ENCODE results near the gene KDM2A.
"Not testable (repeated sequence)": the region's sequence is repeated elsewhere in the genome, so short reads cannot be mapped to it uniquely, and the experiment has no call there.

KDM2A gene

GRCh38 chr11:67118181-67118766 is 789 bp upstream of the KDM2A start:
- peak; percentile 36 to 38 for DNase-seq

- peak in 1 of 2 experiments; percentile 13 for DNase-seq
Observed at GRCh38 chr11:67119585-67120391, 725 bp downstream of the KDM2A start.

DNA sequence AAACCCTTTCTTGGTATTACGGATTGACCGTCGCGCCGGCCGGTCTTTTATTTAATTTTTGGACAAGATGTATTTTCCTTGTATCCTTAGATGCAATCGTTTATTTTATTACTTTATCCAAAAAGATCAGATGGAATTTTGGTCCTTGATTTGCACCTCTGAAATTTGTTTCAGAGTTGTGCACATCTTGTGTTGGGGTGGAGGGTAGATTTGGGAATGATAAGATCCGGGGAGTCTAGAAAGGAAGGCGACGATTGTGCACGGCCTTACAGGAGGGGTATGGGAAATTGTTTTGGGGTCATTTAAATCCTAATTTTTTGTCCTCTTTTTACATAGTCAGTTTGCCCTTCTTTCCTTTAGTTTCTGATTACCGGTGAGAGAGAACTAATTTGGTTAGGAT is 1.4 kb downstream of the KDM2A start:
- DNase-seq, result no peak

GRCh38 chr11:67120881-67121710 is 2.0 kb downstream of the KDM2A start:
- DNase-seq, result no peak

- not testable (repeated sequence) for DNase-seq
Observed at GRCh38 chr11:67123801-67124200, 4.7 kb downstream of the KDM2A start.

DNA sequence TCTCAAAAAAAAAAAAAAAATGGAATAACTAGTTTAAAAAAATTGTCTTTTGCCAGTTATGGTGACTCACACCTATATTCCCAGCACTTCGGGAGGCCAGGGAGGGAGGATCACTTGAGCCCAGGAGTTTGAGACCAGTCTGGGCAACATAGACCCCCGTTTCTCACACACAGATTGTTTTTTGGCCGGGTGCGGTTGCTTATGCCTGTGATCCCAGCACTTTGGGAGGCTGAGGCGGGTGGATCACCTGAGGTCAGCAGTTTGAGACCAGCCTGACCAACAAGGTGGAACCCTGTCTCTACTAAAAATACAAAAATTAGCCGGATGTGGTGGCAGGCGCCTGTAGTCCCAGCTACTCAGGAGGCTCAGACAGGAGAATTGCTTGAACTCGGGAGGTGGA is 7.2 kb downstream of the KDM2A start:
- not testable (repeated sequence) for DNase-seq

- DNase-seq, result no peak
Observed at GRCh38 chr11:67126986-67127385, 7.9 kb downstream of the KDM2A start.

- DNase-seq, result not testable (repeated sequence)
Observed at GRCh38 chr11:67130861-67131260, 11.8 kb downstream of the KDM2A start.

DNA sequence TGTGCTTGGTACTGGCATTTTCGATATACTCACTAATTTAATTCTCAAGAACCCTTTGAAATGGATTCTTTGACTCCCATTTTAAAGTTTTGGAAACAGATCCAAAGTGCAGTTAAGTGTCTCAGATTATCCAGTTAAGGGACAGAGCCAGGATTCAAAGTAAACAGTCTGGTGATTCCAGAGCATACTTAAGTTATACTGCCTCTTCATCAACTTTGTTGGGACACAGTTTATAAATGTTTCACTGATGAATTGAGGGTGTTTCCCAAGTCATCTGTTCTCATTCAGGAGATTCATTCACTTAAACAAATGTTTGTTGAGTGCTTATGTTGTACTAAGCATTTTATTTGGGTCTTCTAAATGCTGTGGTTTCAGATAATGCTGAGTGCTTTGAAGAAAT is 17.1 kb downstream of the KDM2A start:
- DNase-seq, result no peak

DNA sequence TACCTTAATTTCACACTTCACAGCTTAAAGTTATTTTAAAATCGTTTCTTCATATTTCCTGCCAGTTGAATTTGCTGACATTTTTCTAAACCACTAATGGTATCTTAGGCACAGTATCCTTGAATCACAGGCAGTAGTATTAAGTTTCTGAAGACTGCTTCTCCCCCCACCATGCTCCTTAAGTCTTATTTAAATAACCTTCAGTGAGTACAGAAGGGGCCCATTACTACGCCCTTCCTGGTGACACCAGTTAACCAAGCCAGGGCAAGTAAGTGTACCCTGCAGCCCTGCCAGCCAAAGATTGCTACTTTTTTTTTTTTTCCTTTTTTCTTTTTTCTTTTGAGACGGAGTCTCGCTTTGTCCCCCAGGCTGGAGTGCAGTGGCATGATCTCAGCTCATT is 19.9 kb downstream of the KDM2A start:
- no peak for DNase-seq

DNA sequence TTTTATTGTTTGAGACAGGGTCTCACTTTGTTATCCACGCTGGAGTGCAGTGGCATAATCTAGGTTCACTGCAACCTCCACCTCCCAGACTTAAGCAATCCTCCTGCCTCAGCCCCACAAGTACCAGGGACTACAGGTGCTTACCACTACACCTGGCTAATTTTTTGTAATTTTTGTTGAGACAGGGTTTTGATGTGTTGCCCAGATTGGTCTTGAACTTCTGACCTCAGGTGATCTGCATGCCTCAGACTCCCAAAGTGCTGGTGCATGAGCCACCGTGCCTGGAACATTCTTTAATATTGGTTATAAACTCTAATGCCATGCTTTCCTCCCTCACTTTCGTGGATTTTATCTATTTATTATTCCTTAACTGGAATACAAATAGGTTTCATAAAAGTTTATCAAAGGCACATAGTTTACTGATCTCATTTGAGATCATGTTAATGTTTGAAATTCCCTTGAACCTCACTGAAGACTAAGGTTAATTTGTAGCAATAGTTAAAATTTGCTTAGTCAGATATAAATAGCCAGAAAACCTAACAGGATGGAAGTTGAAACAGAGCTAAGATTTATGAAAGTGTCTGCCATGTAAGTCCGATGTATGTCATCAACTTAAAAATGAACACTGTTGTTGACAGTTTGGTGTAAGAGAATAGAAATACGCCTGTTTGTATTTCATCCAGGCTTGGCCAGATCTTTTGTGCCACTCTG is 27.6 kb downstream of the KDM2A start:
- no peak for DNase-seq

GRCh38 chr11:67153971-67154370 is 34.9 kb downstream of the KDM2A start:
- no peak for DNase-seq

- no peak for DNase-seq
Observed at GRCh38 chr11:67154726-67155125, 35.7 kb downstream of the KDM2A start.

DNA sequence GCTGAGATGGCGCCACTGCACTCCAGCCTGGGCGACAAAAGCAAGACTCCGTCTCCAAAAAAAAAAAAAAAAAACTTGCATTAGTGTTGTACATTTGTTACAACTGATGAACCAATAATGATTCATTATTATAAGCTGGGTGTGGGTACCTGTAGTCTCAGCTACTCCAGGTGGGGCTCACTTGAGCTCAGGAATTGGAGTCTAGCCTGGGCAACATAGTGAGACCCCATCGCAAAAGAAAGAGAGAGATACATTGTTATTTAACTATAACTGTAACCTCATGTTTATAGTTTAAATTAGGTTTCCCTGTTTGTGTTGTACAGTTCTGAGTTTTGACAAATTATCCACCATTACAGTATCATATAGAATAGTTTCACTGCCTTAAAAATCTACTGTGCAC is 38.6 kb downstream of the KDM2A start:
- DNase-seq, result no peak

- DNase-seq, result no peak
Observed at GRCh38 chr11:67158221-67158620, 39.2 kb downstream of the KDM2A start.

- no peak for DNase-seq
Observed at GRCh38 chr11:67160045-67160444, 41.0 kb downstream of the KDM2A start.

DNA sequence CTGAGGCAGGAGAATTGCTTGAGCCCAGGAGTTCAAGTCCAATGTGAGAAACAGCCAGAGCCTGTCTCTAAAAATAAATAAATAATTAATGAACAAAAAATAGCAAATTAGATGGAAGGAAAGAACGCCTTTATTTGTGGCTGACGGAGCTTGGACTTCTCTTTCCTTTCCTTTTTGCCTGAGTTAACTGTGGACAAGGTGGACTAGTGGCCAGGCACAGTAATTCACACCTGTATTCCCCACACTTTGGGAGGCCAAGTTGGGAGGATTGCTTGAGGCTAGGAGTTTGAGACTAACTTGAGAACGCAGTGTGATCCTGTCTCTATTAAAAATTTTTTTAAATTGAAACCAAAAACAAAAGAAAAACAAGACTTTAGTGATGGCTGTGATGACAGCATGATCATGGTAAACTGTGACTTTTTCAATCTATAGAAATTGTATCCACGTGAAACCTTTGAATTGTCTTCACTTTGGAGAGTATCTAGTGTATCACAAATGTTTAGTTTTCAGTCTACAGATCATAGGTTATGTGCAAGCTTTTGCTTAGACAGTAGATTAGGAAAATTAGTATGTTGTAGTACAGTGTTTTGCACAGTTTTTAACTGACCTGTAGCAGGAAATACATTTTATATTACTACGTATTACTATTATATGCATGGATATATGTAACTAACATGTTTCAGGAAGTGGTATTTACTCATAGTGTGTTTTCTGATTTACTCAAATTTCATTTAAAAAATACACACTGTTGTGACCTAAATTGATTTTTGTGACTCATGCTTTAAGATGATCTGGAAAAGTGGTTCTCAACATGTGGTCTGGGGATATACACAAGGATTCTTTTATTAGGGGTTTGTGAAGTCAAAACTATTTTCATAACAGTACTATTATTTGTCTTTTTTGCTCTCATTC is 42.1 kb downstream of the KDM2A start:
- no peak for DNase-seq

DNA sequence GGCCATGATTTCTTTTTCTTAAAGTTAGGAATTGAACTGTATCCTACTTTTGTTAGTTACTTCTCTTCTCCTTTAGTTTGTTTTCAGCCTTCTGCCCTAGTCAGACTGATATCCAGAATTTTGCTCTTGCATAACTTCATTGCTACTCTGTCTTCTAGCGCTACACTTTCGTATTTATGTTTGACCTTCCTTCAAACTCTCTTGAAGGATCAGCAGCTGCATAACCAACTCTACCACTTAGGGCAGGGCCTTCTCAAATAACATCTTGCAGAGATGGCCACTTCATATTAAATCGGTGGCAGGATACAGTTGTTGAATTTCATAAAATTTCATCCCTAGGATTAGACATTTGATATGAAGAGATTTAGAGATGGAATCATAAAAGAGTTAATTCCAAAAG is 43.9 kb downstream of the KDM2A start:
- no peak for DNase-seq

DNA sequence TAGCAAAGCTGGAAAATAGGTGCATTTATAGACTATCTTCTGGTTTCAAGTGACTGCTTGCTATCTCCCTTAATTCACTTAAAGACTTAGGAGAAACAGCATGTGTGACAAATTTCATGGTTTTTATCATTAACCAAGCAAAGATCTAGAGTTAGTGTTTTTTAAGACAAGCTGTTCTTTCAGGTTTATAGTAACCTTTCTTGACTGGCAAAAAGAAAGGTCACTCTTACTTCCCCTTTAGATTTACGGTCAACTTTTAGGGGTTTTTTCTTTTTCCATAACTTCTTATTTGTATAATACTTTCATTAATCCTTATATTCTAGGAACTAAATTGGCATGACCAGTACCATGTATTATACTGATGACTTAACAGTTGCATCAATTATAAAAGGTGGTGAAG is 46.6 kb downstream of the KDM2A start:
- DNase-seq, result no peak

GRCh38 chr11:67167091-67167490 is 48.0 kb downstream of the KDM2A start:
- no peak for DNase-seq

DNA sequence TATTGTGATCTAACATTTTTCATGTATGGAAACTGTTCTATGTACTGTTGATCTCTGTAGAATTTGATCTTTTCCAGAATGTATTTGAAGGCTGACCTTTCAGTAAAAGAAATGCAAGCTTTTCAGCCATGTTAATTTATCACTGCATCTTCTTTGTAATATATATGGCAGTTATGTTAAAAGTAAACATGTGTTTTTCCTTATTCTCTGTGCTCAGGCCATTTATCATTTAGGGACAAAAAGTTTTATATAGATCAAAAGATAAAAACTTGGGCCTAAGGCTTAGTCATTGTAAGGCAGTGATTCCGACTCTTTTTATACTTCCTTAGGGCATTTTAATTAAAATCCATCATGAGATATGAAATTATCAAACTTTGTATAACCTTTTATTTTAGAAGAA is 48.7 kb downstream of the KDM2A start:
- DNase-seq, result no peak

DNA sequence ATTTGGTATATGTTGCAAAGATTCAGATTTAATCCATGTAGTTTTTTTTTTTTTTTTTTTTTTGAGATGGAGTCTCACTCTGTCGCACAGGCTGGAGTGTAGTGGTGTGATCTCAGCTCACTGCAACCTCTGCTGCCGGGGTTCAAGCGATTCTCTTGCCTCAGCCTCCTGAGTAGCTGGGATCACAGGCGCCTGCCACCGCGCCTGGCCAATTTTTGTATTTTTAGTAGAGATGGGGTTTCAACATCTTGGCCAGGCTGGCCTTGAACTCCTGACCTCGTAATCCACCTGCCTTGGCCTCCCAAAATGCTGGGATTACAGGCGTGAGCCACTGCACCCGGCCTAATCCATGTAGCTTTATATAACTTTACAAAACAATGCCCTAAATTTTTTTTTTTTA is 49.8 kb downstream of the KDM2A start:
- DNase-seq, result not testable (repeated sequence)

All from activated CD4-positive, alpha-beta T cell treated with anti-CD3 and anti-CD28 coated beads, Interleukin-2, amount 50 U/mL, for 4 hours (primary cell).